WTC11 (cell line): ENCODE measurements around the gene MORN4.

Experiments
- CTCF ChIP-seq: fragments of 200-600 bp; IDR thresholded peaks from 2 replicates; pipeline ENCODE4 v1.8.0; 2022; ENCODE audit warnings: antibody characterized with exemption
- FOXP4 ChIP-seq: sonication (generic); formaldehyde crosslinking; IDR thresholded peaks from 2 replicates; pipeline ENCODE4 v1.8.0; 2022; ENCODE audit warnings: mild to moderate bottlenecking, missing genetic modification reagents
- JUN ChIP-seq: sonication (generic); formaldehyde crosslinking; IDR thresholded peaks from 2 replicates; pipeline ENCODE4 v1.8.0; 2023; ENCODE audit warnings: mild to moderate bottlenecking, missing genetic modification reagents
- NFYB ChIP-seq: sonication (generic); formaldehyde crosslinking; conservative IDR thresholded peaks from 2 replicates; pipeline ENCODE4 v1.8.0; 2022; ENCODE audit warnings: low read depth, missing genetic modification reagents
- SP1 ChIP-seq: sonication (generic); formaldehyde crosslinking; conservative IDR thresholded peaks from 2 replicates; pipeline ENCODE4 v1.8.1; 2022; ENCODE audit warnings: missing genetic modification reagents
- TCF7 ChIP-seq: sonication (generic); formaldehyde crosslinking; IDR thresholded peaks from 2 replicates; pipeline ENCODE4 v1.8.0; 2022; ENCODE audit warnings: mild to moderate bottlenecking, low read depth, missing genetic modification reagents, moderate library complexity
- TF ChIP-seq, protein P1 (sequence below): fragments of 250-450 bp; sonication (Bioruptor Pico); IDR thresholded peaks from 2 replicates; pipeline ENCODE4 v1.8.0; 2021; ENCODE audit warnings: mild to moderate bottlenecking
- TF ChIP-seq, protein P2 (sequence below): sonication (generic); formaldehyde crosslinking; IDR thresholded peaks from 2 replicates; pipeline ENCODE4 v1.8.1; 2022; ENCODE audit warnings: low read depth, mild to moderate bottlenecking, moderate library complexity, missing genetic modification reagents, borderline replicate concordance

- no peak for TF ChIP-seq JUN
- TF ChIP-seq, protein P1, sequence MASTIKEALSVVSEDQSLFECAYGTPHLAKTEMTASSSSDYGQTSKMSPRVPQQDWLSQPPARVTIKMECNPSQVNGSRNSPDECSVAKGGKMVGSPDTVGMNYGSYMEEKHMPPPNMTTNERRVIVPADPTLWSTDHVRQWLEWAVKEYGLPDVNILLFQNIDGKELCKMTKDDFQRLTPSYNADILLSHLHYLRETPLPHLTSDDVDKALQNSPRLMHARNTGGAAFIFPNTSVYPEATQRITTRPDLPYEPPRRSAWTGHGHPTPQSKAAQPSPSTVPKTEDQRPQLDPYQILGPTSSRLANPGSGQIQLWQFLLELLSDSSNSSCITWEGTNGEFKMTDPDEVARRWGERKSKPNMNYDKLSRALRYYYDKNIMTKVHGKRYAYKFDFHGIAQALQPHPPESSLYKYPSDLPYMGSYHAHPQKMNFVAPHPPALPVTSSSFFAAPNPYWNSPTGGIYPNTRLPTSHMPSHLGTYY (CRISPR knock-in tag) = no peak
- no peak for TF ChIP-seq CTCF
- TF ChIP-seq FOXP4 (CRISPR knock-in tag) = no peak
- no peak for TF ChIP-seq SP1 (CRISPR knock-in tag)
- TF ChIP-seq, protein P2, sequence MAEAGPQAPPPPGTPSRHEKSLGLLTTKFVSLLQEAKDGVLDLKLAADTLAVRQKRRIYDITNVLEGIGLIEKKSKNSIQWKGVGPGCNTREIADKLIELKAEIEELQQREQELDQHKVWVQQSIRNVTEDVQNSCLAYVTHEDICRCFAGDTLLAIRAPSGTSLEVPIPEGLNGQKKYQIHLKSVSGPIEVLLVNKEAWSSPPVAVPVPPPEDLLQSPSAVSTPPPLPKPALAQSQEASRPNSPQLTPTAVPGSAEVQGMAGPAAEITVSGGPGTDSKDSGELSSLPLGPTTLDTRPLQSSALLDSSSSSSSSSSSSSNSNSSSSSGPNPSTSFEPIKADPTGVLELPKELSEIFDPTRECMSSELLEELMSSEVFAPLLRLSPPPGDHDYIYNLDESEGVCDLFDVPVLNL (CRISPR knock-in tag) = no peak
- no peak for TF ChIP-seq TCF7 (CRISPR knock-in tag)
- no peak for TF ChIP-seq NFYB (CRISPR knock-in tag)
Observed at GRCh38 chr10:97590748-97591495, 42.4 kb downstream of the MORN4 start.
